DMS53 treated with DMSO at 0.1 percent for 48 hours (cell line): Measurements from ENCODE around the gene FBXO42.

Experiments used
- DNase-seq: peaks from one replicate; lab custom pipeline; 2025; ENCODE audit not compliant: unreplicated experiment; lab: John Stamatoyannopoulos, UW

The FBXO42 gene

DNA sequence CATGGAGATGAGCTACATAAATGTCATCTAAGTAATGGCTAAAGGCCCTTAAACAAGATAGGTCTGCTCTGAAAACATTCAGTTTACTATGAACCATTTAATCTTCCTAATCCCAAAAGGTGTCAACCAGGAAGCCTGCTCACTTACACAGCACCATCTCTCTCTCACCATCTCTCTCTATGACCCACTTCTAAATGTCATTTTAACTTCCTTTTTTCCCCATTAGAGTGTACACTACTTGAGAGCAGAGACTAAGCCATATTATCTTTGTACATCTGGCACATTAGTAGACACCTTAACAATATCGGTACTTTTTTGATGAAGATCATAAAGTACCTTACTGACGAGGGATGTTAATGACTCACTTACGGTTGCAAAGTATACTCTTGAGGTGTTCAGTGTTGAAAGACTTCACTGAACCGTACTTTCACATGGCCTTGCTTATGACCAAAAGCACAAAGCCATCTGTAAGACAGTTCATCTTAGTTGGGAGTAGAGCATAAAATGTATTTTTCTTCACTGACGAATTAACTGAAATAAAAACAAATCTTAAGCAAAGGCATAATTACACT lies 25.4 kb downstream of the FBXO42 start:
- no peak for DNase-seq

DNA sequence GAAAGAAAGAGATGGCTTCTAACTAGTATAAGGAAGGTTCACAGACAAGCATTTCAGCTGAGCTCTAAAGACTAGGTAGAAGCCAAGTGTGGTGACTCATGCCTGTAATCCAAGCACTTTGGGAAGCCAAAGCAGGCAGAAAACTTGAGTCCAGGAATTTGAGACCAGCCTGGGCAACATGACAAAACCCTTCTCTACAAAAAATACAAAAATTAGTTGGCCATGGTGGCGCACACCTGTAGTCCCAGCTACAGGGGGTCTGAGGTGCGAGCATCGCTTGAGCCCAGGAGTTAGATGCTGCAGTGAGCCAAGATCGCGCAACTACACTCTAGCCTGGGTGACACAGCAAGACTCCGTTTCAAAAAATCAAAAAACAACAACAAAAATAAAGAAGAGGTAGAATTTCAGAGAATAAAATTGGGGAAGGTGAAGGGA lies 27.8 kb downstream of the FBXO42 start:
- no peak for DNase-seq

GRCh38 chr1:16321176-16321867 lies 31.0 kb downstream of the FBXO42 start:
- no peak for DNase-seq

DNA sequence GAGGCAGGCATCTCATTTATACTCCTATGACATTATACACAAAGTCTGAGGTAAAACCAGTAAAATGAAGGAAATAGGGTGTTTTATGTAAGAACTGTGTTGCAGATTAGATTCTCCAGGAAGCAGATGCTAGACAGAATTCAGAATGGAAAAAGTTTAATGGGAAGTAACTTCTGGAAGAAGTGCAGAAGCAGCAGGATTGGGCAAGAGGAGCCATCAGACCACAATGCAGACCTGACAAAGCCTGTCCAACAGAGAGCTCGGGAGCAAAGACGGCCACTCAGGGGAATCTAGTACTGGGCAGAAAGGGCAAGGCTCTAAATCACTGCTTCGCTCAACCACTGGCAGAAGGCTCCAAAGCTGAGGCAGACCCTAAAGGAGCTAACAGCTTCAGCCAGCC lies 33.7 kb downstream of the FBXO42 start:
- no peak for DNase-seq

- DNase-seq, result no peak
Observed at GRCh38 chr1:16315437-16315836, 36.8 kb downstream of the FBXO42 start.

DNA sequence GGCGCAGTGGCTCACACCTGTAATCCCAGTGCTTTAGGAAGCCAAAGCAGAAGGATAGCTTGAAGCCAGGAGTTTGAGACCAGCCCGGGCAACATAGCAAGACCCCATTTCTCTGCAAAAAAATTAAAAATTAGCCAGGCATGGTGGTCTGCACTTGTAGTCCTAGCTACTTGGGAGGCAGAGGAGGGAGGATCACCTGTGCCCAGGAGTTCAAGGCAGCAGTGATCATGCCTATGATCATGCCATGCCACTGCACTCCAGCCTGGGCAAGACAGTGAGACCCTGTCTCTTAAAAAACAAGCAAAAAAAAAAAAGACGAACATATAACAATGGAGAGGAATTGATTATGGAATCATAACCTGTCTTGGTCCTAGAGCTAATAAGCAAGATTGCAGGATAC lies 45.1 kb downstream of the FBXO42 start:
- no peak for DNase-seq

GRCh38 chr1:16302709-16303627 lies 49.3 kb downstream of the FBXO42 start:
- DNase-seq, result no peak

- DNase-seq, result no peak
Observed at GRCh38 chr1:16300436-16300835, 51.8 kb downstream of the FBXO42 start.

DNA sequence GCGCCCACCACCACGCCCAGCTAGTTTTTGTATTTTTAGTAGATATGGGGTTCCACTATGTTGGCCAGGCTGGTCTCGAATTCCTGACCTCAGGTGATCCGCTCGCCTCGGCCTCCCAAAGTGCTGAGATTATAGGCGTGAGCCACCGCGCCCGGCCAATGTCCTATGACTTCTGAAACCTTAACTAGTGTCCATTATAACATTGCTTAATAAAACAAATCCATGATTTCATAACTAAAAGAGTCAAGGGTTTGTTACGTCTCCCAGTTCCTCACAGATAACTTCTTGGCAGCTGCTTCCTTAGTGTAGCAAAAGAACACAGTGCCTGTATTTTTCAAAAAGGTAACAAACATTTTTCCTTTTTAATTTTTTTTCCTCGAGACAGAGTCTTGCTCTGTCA lies 53.6 kb downstream of the FBXO42 start:
- no peak for DNase-seq

GRCh38 chr1:16296643-16297042 lies 55.6 kb downstream of the FBXO42 start:
- no peak for DNase-seq

DNA sequence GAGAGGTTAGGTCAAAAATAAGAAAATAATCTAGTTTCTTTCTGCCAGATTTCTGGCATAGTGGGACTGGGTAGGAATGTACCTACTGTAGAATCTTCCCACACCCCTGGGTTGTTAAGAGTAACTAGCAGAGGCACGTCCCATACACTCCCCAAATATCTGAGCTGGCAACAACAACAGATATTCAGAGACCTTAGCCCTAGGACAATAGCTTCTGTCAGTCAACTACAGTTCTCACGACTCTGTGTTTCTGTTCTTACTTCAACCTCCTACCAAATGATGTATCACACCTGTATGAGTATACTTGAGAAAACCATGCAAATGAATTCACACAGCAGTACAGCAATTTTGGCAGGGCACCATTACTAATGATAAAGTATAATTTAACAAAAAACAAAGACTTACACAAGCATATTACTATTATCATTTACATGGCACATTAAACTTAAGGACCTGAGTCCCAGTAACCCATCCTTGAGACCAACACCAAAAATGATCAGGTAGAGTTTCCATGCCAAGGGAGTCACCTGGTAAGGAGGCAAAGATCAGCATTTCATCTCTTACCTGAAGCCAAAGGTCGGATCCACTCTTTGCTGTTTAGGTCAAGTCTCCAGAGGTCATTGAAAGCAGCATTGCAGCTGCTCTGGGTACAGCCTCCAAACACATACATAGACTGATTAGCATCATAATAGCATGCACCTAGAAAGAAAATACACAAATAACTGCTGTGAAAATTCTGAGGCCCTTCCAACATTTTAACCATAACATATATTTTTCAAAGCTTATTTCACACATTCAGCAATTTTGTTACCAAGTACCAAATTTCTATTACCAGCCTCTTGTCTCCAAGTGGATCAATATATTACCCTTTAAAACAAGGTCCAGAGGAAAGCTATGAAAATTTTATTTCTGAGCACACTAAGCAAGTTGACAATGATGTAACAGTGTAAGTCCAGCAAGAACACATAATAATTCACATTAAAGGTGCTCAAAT lies 57.8 kb downstream of the FBXO42 start:
- DNase-seq, result no peak

DNA sequence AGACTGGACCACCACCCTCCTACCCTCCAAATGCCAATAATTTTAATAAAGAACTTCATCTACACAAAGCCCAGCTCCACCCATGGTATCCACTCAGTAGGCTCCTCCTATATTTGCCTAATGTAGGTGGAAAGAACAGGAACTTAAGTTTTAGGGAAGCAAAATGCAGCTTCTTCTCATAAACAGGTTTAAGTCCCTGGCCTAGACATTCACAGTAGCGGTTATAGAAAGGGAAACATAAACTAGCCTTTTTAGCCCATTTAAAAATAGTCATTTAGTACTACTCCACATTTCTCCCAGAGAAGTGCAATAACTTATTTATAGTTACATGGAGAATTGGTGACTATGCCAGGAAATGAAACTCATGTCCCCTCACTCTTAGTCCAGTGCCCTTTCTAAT lies 58.7 kb downstream of the FBXO42 start:
- no peak for DNase-seq

DNA sequence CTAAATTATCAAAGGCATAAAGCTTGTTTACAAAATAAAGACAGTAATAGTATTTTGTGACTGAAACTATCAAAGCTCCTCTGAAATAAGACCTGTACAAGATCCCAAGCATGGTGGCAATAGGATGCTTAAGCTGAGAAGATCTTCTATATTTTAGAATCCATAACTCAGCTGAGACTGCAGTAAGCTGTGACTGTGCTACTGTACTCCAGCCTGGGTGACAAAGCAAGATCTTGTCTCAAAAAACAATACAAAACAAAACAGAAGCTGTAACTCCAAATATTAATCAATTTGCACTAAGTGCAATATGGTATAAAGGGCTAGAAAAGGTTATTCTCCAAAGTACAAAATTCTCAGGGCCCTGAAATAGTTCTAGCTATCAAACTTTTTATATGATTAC lies 59.5 kb downstream of the FBXO42 start:
- no peak for DNase-seq

GRCh38 chr1:16289959-16290358 lies 62.3 kb downstream of the FBXO42 start:
- DNase-seq, result no peak

DNA sequence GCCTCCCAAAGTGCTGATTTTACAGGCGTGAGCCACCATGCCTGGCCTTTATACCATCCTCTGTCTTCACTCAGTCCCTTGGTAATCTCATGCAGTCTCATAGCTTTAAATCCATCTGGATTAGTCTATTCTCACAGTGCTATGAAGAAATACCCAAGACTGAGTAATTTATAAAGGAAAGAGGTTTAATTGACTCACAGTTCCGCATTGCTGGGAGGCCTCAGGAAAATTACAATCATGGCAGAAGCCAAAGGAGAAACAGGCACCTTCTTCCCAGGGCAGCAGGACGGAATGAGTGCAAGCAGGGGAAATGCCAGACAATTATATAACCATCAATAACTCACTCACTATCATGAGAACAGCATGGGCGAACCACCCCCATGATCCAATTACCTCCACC lies 66.2 kb downstream of the FBXO42 start:
- DNase-seq, result no peak

- no peak for DNase-seq
Observed at GRCh38 chr1:16281765-16282164, 70.5 kb downstream of the FBXO42 start.

GRCh38 chr1:16279186-16279585 lies 73.1 kb downstream of the FBXO42 start:
- DNase-seq, result no peak

- no peak for DNase-seq
Observed at GRCh38 chr1:16276302-16277030, 75.8 kb downstream of the FBXO42 start.

GRCh38 chr1:16275591-16275990 lies 76.7 kb downstream of the FBXO42 start:
- no peak for DNase-seq

- no peak for DNase-seq
Observed at GRCh38 chr1:16267690-16268180, 84.5 kb downstream of the FBXO42 start.
